ENCODE results near the gene ARL8A. TPM values are rescaled to one million over a fixed set of nuclear protein-coding genes. Genes with fewer than 3 reads are reported as not detected.
"Not testable (repeated sequence)": the region's sequence is repeated elsewhere in the genome, so short reads cannot be mapped to it uniquely, and the experiment has no call there.

The ARL8A gene
- total and polyA plus RNA-seq, 2 experiments from 2014 or later = 42.1 to 45.3 TPM

DNA sequence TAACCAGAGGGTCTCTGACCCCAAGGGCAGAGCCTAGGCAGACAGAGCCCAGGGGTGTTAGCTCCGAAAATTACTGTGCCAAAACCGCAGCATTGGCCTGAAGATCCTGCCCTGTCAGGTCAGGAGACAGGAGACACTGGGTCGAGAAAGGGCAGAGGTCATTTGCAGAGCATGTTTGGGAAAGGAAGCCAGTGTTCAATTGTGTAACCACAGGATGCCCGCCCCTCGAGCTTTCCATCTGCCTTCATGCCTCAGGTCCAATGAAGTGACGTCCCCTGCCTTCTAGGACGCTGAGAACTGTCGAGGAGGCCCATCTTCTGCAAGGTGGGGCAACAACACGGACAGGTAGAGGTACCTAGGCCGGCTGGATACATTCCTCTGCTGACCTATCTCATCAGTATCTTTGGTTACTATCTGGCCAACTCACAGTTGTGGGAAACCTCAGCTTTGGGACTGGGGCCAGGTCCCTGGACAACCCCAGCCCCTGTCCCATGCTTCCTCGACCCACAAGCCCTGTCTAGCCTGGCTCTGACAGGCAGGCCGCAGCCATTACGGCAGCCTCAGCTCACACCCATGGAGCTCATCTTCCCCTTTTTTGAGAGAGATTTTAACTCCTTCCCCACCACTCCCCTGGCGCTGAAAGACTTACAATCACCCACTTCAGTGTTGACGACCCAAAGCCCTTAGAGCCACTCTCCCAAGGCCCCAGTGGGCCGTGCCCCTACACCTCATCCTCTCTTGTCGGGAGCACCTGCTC, 1.3 kb downstream of the ARL8A start:
- Histone ChIP-seq H3K27me3 (peaks cover 4% of the 10 kb centered on the region), H3K9me3 (ENCODE audit: low read depth) (no peaks in the 10 kb centered on the region), H3K4me3 (peak overlapping the region; percentile 87), H3K27ac (no peak overlapping the region), H3K36me3 (no peaks in the 10 kb centered on the region), H3K4me1 (ENCODE audit: low read depth) (peaks cover 6% of the 10 kb centered on the region)
- TF ChIP-seq, protein P1, sequence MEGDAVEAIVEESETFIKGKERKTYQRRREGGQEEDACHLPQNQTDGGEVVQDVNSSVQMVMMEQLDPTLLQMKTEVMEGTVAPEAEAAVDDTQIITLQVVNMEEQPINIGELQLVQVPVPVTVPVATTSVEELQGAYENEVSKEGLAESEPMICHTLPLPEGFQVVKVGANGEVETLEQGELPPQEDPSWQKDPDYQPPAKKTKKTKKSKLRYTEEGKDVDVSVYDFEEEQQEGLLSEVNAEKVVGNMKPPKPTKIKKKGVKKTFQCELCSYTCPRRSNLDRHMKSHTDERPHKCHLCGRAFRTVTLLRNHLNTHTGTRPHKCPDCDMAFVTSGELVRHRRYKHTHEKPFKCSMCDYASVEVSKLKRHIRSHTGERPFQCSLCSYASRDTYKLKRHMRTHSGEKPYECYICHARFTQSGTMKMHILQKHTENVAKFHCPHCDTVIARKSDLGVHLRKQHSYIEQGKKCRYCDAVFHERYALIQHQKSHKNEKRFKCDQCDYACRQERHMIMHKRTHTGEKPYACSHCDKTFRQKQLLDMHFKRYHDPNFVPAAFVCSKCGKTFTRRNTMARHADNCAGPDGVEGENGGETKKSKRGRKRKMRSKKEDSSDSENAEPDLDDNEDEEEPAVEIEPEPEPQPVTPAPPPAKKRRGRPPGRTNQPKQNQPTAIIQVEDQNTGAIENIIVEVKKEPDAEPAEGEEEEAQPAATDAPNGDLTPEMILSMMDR (IDR thresholded peaks at IDR 0.05; ENCODE audit: low read depth, low read length) = no peak
- no peak for DNase-seq (ENCODE audit: low read depth in 1 of 2, low spot score in 1 of 2)

DNA sequence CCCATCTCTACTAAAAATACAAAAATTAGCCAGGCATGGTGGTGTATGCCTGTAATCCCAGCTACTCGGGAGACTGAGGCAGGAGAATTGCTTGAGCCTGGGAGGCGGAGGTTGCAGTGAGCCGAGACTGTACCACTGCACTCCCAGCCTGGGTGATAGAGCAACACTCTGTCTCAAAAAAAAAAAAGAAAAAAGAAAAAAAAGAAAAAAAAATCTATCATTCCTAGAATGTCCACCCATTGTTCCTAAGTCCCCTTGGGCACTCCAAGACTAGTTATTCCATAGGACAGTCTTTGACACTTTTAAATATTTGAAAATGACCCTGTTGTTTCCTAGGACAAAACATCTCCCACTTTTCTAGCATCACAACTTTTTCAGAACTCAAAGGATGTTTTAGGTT, 3.1 kb downstream of the ARL8A start:
- H3K4me1 ChIP-seq (ENCODE audit: low read depth); H3K36me3 ChIP-seq; H3K27me3 ChIP-seq; H3K9me3 ChIP-seq (ENCODE audit: low read depth); H3K27ac ChIP-seq; H3K4me3 ChIP-seq; DNase-seq (ENCODE audit: low read depth in 1 of 2, low spot score in 1 of 2): not testable (repeated sequence)

DNA sequence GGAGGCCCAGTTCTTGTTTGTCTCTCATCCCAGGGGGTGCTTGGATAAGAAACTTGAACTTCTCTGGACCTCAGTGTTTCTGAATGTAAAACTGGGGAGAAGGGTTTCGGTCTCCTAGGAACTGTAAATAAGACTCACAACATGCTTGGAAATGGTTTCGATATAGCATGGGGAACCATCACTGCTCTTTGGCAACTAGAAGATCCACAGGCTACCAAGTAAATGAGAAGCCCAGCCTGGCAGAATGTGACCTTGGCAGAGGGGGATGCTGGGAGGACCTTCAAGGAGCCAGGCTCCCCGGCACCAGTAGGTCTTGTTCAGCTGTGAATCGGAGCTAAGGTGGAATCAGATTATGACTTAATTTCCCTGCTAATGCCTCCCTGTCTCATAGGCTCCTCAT, 3.7 kb downstream of the ARL8A start:
- no peaks in the 10 kb centered on the region for H3K9me3 ChIP-seq (ENCODE audit: low read depth)
- no peak for DNase-seq (ENCODE audit: low read depth in 1 of 2, low spot score in 1 of 2)
- H3K27ac ChIP-seq = no peak overlapping the region
- H3K4me1 ChIP-seq (ENCODE audit: low read depth) = peaks cover 6% of the 10 kb centered on the region
- H3K4me3 ChIP-seq = no peak overlapping the region
- TF ChIP-seq, protein P1 (IDR thresholded peaks at IDR 0.05; ENCODE audit: low read depth, low read length) = no peak
- peaks cover 4% of the 10 kb centered on the region for H3K27me3 ChIP-seq
- H3K36me3 ChIP-seq = no peaks in the 10 kb centered on the region

DNA sequence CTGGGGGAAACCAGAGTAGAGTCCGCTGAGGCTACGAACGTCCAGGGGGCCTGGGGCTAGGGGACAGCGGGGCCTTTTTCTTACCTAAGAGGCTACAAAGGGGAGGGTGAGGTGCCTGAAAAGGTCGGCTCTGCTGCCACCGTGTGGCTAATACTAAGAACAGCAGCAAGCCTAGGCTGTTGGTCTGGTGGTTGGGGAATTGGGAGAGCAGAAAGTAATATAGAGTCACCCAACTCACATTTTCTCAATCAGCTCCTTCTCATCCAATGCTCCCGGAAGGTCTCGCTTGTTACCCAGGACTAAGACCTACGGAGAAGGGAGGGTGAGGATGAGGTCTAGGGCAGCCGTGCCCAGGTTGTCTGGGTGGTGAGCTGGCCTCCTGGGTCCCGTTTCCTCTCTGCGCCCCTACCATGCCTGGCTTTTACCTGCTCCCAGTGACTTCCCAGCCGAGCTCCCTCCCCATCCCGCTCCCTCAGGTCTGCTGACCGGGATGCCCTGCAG, 9.3 kb downstream of the ARL8A start:
- no peaks in the 10 kb centered on the region for H3K27me3 ChIP-seq
- TF ChIP-seq, protein P1 (IDR thresholded peaks at IDR 0.05; ENCODE audit: low read depth, low read length) = peak; percentile 85
- H3K27ac ChIP-seq = peak overlapping the region; percentile 32
- no peaks in the 10 kb centered on the region for H3K9me3 ChIP-seq (ENCODE audit: low read depth)
- H3K4me3 ChIP-seq = no peak overlapping the region
- DNase-seq (ENCODE audit: low read depth in 1 of 2, low spot score in 1 of 2) = peak; percentile 75 to 82
- peaks cover 8% of the 10 kb centered on the region for H3K36me3 ChIP-seq
- no peaks in the 10 kb centered on the region for H3K4me1 ChIP-seq (ENCODE audit: low read depth)

DNA sequence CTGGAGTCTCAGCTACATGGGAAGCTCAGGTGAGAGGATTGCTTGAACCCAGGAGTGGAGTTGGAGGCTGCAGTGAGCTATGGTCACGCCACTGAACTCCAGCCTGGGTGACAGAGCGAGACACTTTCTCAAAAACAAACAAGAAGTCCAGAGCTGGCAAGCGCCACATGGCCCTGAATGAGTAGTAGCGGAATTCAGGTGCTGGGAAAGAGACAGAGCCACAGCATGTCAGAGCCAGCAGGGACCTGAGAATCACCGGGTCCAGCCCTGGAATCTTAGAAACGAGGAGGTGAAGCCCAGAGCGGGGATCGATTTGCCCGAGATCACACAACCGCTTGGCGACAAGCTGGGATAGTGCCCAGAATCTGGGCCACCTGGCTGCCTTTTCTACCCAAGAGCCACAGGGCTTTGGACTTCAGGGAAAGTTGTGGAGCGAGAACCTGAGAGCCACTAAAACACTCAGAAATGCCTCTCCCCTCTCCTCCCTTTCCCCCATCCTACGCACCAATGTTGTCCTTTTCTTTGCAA, 9.8 kb downstream of the ARL8A start:
- Histone ChIP-seq H3K27me3 (no peaks in the 10 kb centered on the region), H3K9me3 (ENCODE audit: low read depth) (no peaks in the 10 kb centered on the region), H3K27ac (no peak overlapping the region), H3K4me1 (ENCODE audit: low read depth) (no peaks in the 10 kb centered on the region), H3K4me3 (no peak overlapping the region), H3K36me3 (peaks cover 8% of the 10 kb centered on the region)
- no peak for DNase-seq (ENCODE audit: low read depth in 1 of 2, low spot score in 1 of 2)
- TF ChIP-seq, protein P1 (IDR thresholded peaks at IDR 0.05; ENCODE audit: low read depth, low read length) = no peak

DNA sequence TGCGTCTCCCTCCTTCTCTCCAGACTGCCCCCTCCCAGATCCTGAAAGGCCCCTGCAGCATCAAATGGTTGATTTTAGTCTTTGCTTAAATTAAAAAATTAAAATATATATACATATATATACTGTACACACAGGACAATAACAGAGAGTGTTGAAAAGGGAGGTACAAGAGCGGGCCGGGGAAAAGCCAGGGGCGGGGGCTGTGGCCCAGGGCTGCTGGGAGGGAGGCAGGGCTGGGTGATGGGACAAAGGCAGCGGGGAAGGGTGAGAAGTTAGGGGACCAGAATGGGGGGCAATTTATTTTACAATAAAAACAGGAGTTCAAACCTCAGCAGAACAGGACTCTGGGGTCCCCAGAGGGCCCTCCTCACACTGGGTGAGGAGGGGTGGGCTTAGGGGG, 10.5 kb downstream of the ARL8A start:
- peaks cover 8% of the 10 kb centered on the region for H3K36me3 ChIP-seq
- H3K27ac ChIP-seq = no peak overlapping the region
- H3K4me3 ChIP-seq = no peak overlapping the region
- H3K9me3 ChIP-seq (ENCODE audit: low read depth) = no peaks in the 10 kb centered on the region
- no peak for DNase-seq (ENCODE audit: low read depth in 1 of 2, low spot score in 1 of 2)
- H3K27me3 ChIP-seq = no peaks in the 10 kb centered on the region
- no peaks in the 10 kb centered on the region for H3K4me1 ChIP-seq (ENCODE audit: low read depth)
- TF ChIP-seq, protein P1 (IDR thresholded peaks at IDR 0.05; ENCODE audit: low read depth, low read length) = no peak

All from cardiac muscle cell (in vitro differentiated cells and primary cell).